H1 (cell line): ENCODE data around the gene MAP2K7. TPM values are rescaled to one million over a fixed set of nuclear protein-coding genes. Genes with fewer than 3 reads are reported as not detected.

Experiments
- CTCF ChIA-PET: fragments of 300-600 bp; sonication (Branson Sonifier 250); formaldehyde crosslinking; loops from one replicate; lab custom pipeline; 2021; ENCODE audit not compliant: partially characterized antibody; lab: Charles Lee
- POLR2A ChIA-PET: fragments of 300-600 bp; sonication (Branson Sonifier 250); formaldehyde crosslinking; loops from one replicate; lab custom pipeline; 2021; ENCODE audit warnings: inconsistent platforms; ENCODE audit not compliant: partially characterized antibody; lab: Charles Lee
- DNase-seq, 2 experiments: peaks; one replicate each; pipeline versions ENCODE4 v3.0.0 to v3.0.0-alpha.2; 2010 to 2022; ENCODE audit warnings: low spot score in 2 of 2, low read depth in 1 of 2, mixed read lengths in 1 of 2
- FAIRE-seq: peaks from 2 replicates; lab custom pipeline; 2011; peaks lifted over from hg19 to GRCh38; lab: Jason Lieb, UNC
- H2AFZ ChIP-seq: 2 replicates; pipeline ENCODE4 v1.8.1; 2012; ENCODE audit warnings: low read length, inconsistent platforms
- H2AK5ac ChIP-seq: 2 replicates; pipeline ENCODE4 v1.6.1; 2013; ENCODE audit warnings: low read depth, low read length
- H2BK120ac ChIP-seq: replicated peaks from 2 replicates; pipeline ENCODE3; 2013; ENCODE audit warnings: low read depth, low read length, inconsistent platforms
- H2BK12ac ChIP-seq: 2 replicates; pipeline ENCODE4 v1.6.1; 2013; ENCODE audit warnings: low read depth, low read length
- H2BK15ac ChIP-seq: 2 replicates; pipeline ENCODE4 v1.6.1; 2013; ENCODE audit warnings: low read length
- H2BK20ac ChIP-seq: 2 replicates; pipeline ENCODE4 v1.6.1; 2013; ENCODE audit warnings: low read length
- H2BK5ac ChIP-seq: 2 replicates; pipeline ENCODE4 v1.6.1; 2013; ENCODE audit warnings: low read depth, low read length
- H3K14ac ChIP-seq: 2 replicates; pipeline ENCODE4 v1.6.1; 2013; ENCODE audit warnings: inconsistent platforms; ENCODE audit not compliant: insufficient read length
- H3K18ac ChIP-seq: 2 replicates; pipeline ENCODE4 v1.6.1; 2013; ENCODE audit warnings: low read length; ENCODE audit errors: extremely low read depth
- H3K23ac ChIP-seq: 2 replicates; pipeline ENCODE4 v1.6.1; 2013; ENCODE audit warnings: inconsistent platforms; ENCODE audit not compliant: insufficient read length
- H3K23me2 ChIP-seq: 2 replicates; pipeline ENCODE4 v1.6.1; 2013; ENCODE audit warnings: low read depth, low read length
- H3K27ac ChIP-seq: 2 replicates; pipeline ENCODE4 v1.6.1; 2011; ENCODE audit warnings: low read depth, low read length, inconsistent platforms
- H3K27me3 ChIP-seq, 4 experiments: replicated peaks in 1 of 4; 1 replicate in 1 of 4; 2 replicates in 3 of 4; pipeline versions ENCODE4 v1.6.1 to v1.8.1; 2011 to 2013; ENCODE audit warnings: low read length in 3 of 4, mild to moderate bottlenecking in 3 of 4, inconsistent platforms in 2 of 4, mixed read lengths in 2 of 4, moderate library complexity in 1 of 4; ENCODE audit not compliant: control insufficient read depth in 3 of 4, insufficient read depth in 3 of 4; ENCODE audit errors: extremely low read depth in 1 of 4
- H3K36me3 ChIP-seq, 4 experiments: 2 replicates each; pipeline versions ENCODE4 v1.6.1 to v1.8.1; 2011 to 2013; ENCODE audit warnings: mild to moderate bottlenecking in 4 of 4, low read length in 3 of 4, moderate library complexity in 2 of 4, control low read depth in 1 of 4, inconsistent platforms in 1 of 4; ENCODE audit not compliant: insufficient read depth in 4 of 4, control insufficient read depth in 2 of 4
- H3K4ac ChIP-seq: replicated peaks from 2 replicates; pipeline ENCODE3; 2013; ENCODE audit warnings: low read length, low read depth, mixed read lengths, inconsistent platforms; ENCODE audit not compliant: insufficient read length
- H3K4me1 ChIP-seq, 4 experiments: replicated peaks in 1 of 4; 1 replicate in 1 of 4; 2 replicates in 3 of 4; pipeline versions ENCODE4 v1.6.1 to v1.8.1; 2011 to 2013; ENCODE audit warnings: low read length in 3 of 4, inconsistent platforms in 2 of 4, mixed read lengths in 1 of 4; ENCODE audit not compliant: insufficient read depth in 4 of 4, control insufficient read depth in 3 of 4
- H3K4me2 ChIP-seq, 2 experiments: 2 replicates each; pipeline versions ENCODE4 v1.6.1 to v1.8.1; 2011 to 2013; ENCODE audit warnings: low read depth in 2 of 2, low read length in 2 of 2, control low read depth in 1 of 2, inconsistent platforms in 1 of 2, mild to moderate bottlenecking in 1 of 2; ENCODE audit not compliant: insufficient read depth in 1 of 2
- H3K4me3 ChIP-seq, 4 experiments: fragments of 200-600, 300-600 bp in 1 of 4; sonication (generic), shearing (Covaris generic), sonication (Bioruptor Twin) in 1 of 4; 2 replicates each; pipeline versions ENCODE4 v1.5.1 to v1.8.1; 2011 to 2016; ENCODE audit warnings: low read length in 4 of 4, low read depth in 3 of 4, control low read depth in 2 of 4, inconsistent platforms in 2 of 4, mild to moderate bottlenecking in 2 of 4, mixed read lengths in 1 of 4, moderate library complexity in 1 of 4; ENCODE audit not compliant: insufficient read depth in 2 of 4; ENCODE audit errors: extremely low read depth in 1 of 4
- H3K56ac ChIP-seq: replicated peaks from 2 replicates; pipeline ENCODE3; 2013; ENCODE audit warnings: low read depth, mild to moderate bottlenecking, mixed read lengths, low read length, inconsistent platforms; ENCODE audit not compliant: insufficient read length
- H3K79me1 ChIP-seq: 2 replicates; pipeline ENCODE4 v1.6.1; 2013; ENCODE audit warnings: low read depth, low read length, control low read depth
- H3K79me2 ChIP-seq, 2 experiments: 2 replicates each; pipeline versions ENCODE4 v1.6.1 to v1.8.1; 2012 to 2013; ENCODE audit warnings: low read length in 2 of 2, mild to moderate bottlenecking in 2 of 2, inconsistent platforms in 1 of 2; ENCODE audit not compliant: insufficient read depth in 2 of 2, control insufficient read depth in 1 of 2
- H3K9ac ChIP-seq, 4 experiments: replicated peaks in 1 of 4; 1 replicate in 1 of 4; 2 replicates in 3 of 4; pipeline versions ENCODE4 v1.6.1 to v1.8.1; 2011 to 2013; ENCODE audit warnings: low read depth in 3 of 4, low read length in 3 of 4, control low read depth in 2 of 4, mild to moderate bottlenecking in 2 of 4, moderate library complexity in 2 of 4, inconsistent platforms in 1 of 4; ENCODE audit errors: extremely low read depth in 1 of 4
- H3K9me3 ChIP-seq, 2 experiments: 2 replicates each; pipeline versions ENCODE4 v1.6.1 to v1.8.1; 2012 to 2013; ENCODE audit warnings: mild to moderate bottlenecking in 2 of 2, moderate library complexity in 2 of 2, control low read depth in 1 of 2, inconsistent platforms in 1 of 2, low read depth in 1 of 2, low read length in 1 of 2, mixed read lengths in 1 of 2; ENCODE audit not compliant: insufficient read depth in 2 of 2
- H4K20me1 ChIP-seq, 2 experiments: replicated peaks in 1 of 2; 2 replicates each; pipeline versions ENCODE3 to v1.8.1; 2011 to 2013; ENCODE audit warnings: inconsistent platforms in 2 of 2, low read length in 2 of 2, mild to moderate bottlenecking in 1 of 2; ENCODE audit not compliant: insufficient read depth in 2 of 2, control insufficient read depth in 1 of 2
- H4K5ac ChIP-seq: 2 replicates; pipeline ENCODE4 v1.6.1; 2013; ENCODE audit warnings: low read length, low read depth, mixed read lengths, inconsistent platforms; ENCODE audit not compliant: insufficient read length
- H4K8ac ChIP-seq: 2 replicates; pipeline ENCODE4 v1.8.0; 2013; ENCODE audit warnings: mild to moderate bottlenecking, moderate library complexity, low read length, inconsistent platforms; ENCODE audit not compliant: insufficient read depth; ENCODE audit errors: extremely low read depth
- H4K91ac ChIP-seq: replicated peaks from 2 replicates; pipeline ENCODE3; 2013; ENCODE audit warnings: low read length, mixed read lengths, inconsistent platforms; ENCODE audit not compliant: insufficient read length
- CBX5 ChIP-seq: fragments of 300-800, 300-1000 bp; sonication (generic); IDR thresholded peaks from 2 replicates; pipeline ENCODE4 v1.7.1; 2016; ENCODE audit warnings: antibody characterized with exemption, low read length, low read depth
- CEBPB ChIP-seq: IDR thresholded peaks from 2 replicates; pipeline ENCODE4 v1.6.1; 2012; ENCODE audit warnings: low read depth, low read length
- KDM5A ChIP-seq: fragments of 200-600 bp; IDR thresholded peaks from 2 replicates; pipeline ENCODE4 v1.7.1; 2012; ENCODE audit warnings: mild to moderate bottlenecking, low read length, inconsistent platforms, mixed read lengths
- POLR2A ChIP-seq, 2 experiments: IDR thresholded peaks; 1 replicate in 1 of 2; 2 replicates in 1 of 2; pipeline ENCODE4 v1.6.1; 2011; ENCODE audit warnings: low read depth in 2 of 2, low read length in 2 of 2, mild to moderate bottlenecking in 2 of 2; ENCODE audit errors: control extremely low read depth in 1 of 2
- RXRA ChIP-seq: IDR thresholded peaks from 2 replicates; pipeline ENCODE4 v1.6.1; 2011; ENCODE audit warnings: low read depth, mild to moderate bottlenecking, low read length, moderate library complexity; ENCODE audit not compliant: insufficient read depth
- SUZ12 ChIP-seq: fragments of 200-600 bp; sonication (generic); IDR thresholded peaks from 2 replicates; pipeline ENCODE4 v1.6.1; 2012; ENCODE audit warnings: mild to moderate bottlenecking, inconsistent platforms, low read length, moderate library complexity, mixed read lengths
- TBP ChIP-seq: IDR thresholded peaks from 2 replicates; pipeline ENCODE4 v1.6.1; 2011; ENCODE audit warnings: low read depth, low read length, improper control_type of control experiment
- WGBS, 2 experiments: shearing (Covaris generic) in 1 of 2; methylation state at CpG; one replicate each; pipeline versions ENCODE4 v1.1.6 to v1.1.7; 2013 to 2015; ENCODE audit warnings: low lambda C conversion rate in 2 of 2, mixed read lengths in 2 of 2, inconsistent platforms in 1 of 2, low coverage in 1 of 2, missing lambda C conversion rate in 1 of 2; ENCODE audit not compliant: insufficient replicate concordance in 2 of 2, insufficient coverage in 1 of 2, insufficient read length in 1 of 2; ENCODE audit errors: extremely low coverage in 1 of 2, missing lambda C conversion rate in 1 of 2; 5-methylcytosine and 5-hydroxymethylcytosine counted together
- polyA plus RNA-seq, 7 experiments: library from polyadenylated mRNA; depleted of rRNA in 3 of 7; stranded (reverse) in 5 of 7; unstranded in 2 of 7; fragments of >200 nt in 5 of 7; fragments of 200-250 nt in 2 of 7; gene quantifications; 1 replicate in 5 of 7; 2 replicates in 1 of 7; 4 replicates in 1 of 7; pipeline versions ENCODE4 v1.2.1 to v1.2.3, GENCODE V29; 2011 to 2013; ENCODE audit warnings: missing spikeins in 2 of 7, mixed read lengths in 2 of 7
- total RNA-seq: library from RNA; stranded (reverse); fragmentation: NEBNext Ultra II Directional; extraction: Animal tissue kit (Norgen Biotek cat#: 25700); gene quantifications from 2 replicates; pipeline ENCODE4 v1.2.1, GENCODE V29; 2021
- TF ChIP-seq, protein P1 (sequence below), 3 experiments: IDR thresholded peaks; 1 replicate in 2 of 3; 2 replicates in 1 of 3; pipeline versions ENCODE4 v1.5.1 to v1.6.1; 2011; ENCODE audit warnings: low read length in 3 of 3, mild to moderate bottlenecking in 3 of 3, inconsistent platforms in 2 of 3, low read depth in 1 of 3, moderate library complexity in 1 of 3; ENCODE audit not compliant: insufficient read depth in 1 of 3; ENCODE audit errors: control extremely low read depth in 1 of 3
- TF ChIP-seq, protein P2 (sequence below): IDR thresholded peaks from 2 replicates; pipeline ENCODE4 v1.6.1; 2011; ENCODE audit warnings: low read depth, mild to moderate bottlenecking, low read length; ENCODE audit not compliant: insufficient read depth
- TF ChIP-seq, protein P3 (sequence below): IDR thresholded peaks from 2 replicates; pipeline ENCODE4 v1.6.1; 2012; ENCODE audit warnings: inconsistent platforms

Gene MAP2K7
- total and polyA plus RNA-seq, 2 of the 8 experiments (the other 6 are each of a cell fraction or from before 2014, with no cell fraction given): 8.9 to 38.3 TPM

DNA sequence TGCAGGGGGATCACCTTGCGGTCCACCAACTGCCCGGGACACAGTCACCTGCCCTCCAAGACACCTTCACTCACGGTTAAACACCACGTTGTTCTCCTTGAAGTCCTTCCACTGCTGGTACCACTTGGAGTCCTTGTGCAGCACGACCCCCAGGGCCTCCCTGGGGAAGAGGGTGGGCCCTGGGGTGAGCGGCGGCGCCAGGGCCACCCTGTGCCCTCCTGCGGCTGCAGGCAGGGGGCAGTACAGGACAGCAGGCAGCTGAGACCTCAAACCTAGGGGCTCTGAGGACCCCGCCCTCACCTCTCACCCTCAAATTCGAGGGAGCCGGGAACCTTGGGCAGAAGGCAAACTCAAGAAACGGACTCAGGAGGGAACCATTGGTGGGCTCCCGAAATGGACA is 29.7 kb downstream of the MAP2K7 start:
- H2BK20ac ChIP-seq: no peak overlapping the region
- no peak overlapping the region for H3K56ac ChIP-seq
- no peak overlapping the region for H3K4ac ChIP-seq
- no peak overlapping the region for H4K91ac ChIP-seq
- 88% methylated on average over 9 of the region's 14 CpGs; no CpG with 5 or more reads in 1 of the 2 experiments for WGBS, 2 experiments
- H3K9ac ChIP-seq: no peak overlapping the region
- no peak overlapping the region for H2BK5ac ChIP-seq
- no peak overlapping the region for H3K18ac ChIP-seq
- POLR2A ChIA-PET: interaction anchor here (10.4 kb wide), 1 partner anchor 8 kb away, joined by 205 read pairs; the partner anchor contains the start of gene TIMM44
- no peak overlapping the region for H3K27ac ChIP-seq
- H4K8ac ChIP-seq: no peak overlapping the region
- H4K20me1 ChIP-seq: peaks cover 6 to 10% of the 10 kb centered on the region in 2 experiments
- no peaks in the 10 kb centered on the region for H3K79me2 ChIP-seq
- DNase-seq (no peak), FAIRE-seq (no peak)
- no peak overlapping the region for H3K14ac ChIP-seq
- H3K9me3 ChIP-seq: no peaks in the 10 kb centered on the region
- H3K23ac ChIP-seq: no peak overlapping the region
- no peaks in the 10 kb centered on the region for H3K79me1 ChIP-seq
- CTCF ChIA-PET: interaction anchor here (0.6 to 2.0 kb wide), 7 partner anchors 8 to 338 kb away, joined by 3 to 5 read pairs (median 3); partner anchors contain the start of gene TIMM44
- no peaks in the 10 kb centered on the region for H3K23me2 ChIP-seq
- H4K5ac ChIP-seq: no peak overlapping the region
- H3K4me2 ChIP-seq: no peak overlapping the region
- no peak overlapping the region for H2AK5ac ChIP-seq
- no peaks in the 10 kb centered on the region for H3K27me3 ChIP-seq
- no peak overlapping the region for H2BK15ac ChIP-seq
- H3K36me3 ChIP-seq: peaks cover 26 to 78% (median 55%) of the 10 kb centered on the region in 4 experiments
- H2BK12ac ChIP-seq: no peak overlapping the region
- H2AFZ ChIP-seq: no peak overlapping the region
- no peak overlapping the region for H3K4me3 ChIP-seq
- no peak overlapping the region for H2BK120ac ChIP-seq
- H3K4me1 ChIP-seq: no peaks in the 10 kb centered on the region
- TF ChIP-seq, protein P1, sequence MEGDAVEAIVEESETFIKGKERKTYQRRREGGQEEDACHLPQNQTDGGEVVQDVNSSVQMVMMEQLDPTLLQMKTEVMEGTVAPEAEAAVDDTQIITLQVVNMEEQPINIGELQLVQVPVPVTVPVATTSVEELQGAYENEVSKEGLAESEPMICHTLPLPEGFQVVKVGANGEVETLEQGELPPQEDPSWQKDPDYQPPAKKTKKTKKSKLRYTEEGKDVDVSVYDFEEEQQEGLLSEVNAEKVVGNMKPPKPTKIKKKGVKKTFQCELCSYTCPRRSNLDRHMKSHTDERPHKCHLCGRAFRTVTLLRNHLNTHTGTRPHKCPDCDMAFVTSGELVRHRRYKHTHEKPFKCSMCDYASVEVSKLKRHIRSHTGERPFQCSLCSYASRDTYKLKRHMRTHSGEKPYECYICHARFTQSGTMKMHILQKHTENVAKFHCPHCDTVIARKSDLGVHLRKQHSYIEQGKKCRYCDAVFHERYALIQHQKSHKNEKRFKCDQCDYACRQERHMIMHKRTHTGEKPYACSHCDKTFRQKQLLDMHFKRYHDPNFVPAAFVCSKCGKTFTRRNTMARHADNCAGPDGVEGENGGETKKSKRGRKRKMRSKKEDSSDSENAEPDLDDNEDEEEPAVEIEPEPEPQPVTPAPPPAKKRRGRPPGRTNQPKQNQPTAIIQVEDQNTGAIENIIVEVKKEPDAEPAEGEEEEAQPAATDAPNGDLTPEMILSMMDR (IDR thresholded peaks at IDR 0.05; ENCODE audit: control extremely low read depth in 1 of 3, insufficient read depth in 1 of 3, low read depth in 1 of 3, low read length in 3 of 3): peak; percentile 42 to 69 (median 49)
- TF ChIP-seq, protein P2, sequence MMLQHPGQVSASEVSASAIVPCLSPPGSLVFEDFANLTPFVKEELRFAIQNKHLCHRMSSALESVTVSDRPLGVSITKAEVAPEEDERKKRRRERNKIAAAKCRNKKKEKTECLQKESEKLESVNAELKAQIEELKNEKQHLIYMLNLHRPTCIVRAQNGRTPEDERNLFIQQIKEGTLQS: no peak
- no peak for TF ChIP-seq SUZ12
- no peak for TF ChIP-seq TBP
- no peak for TF ChIP-seq RXRA
- TF ChIP-seq CBX5: no peak
- no peak for TF ChIP-seq KDM5A
- no peak for TF ChIP-seq CEBPB
- TF ChIP-seq POLR2A (IDR thresholded peaks at IDR 0.05; ENCODE audit: control extremely low read depth in 1 of 2, low read depth in 2 of 2, low read length in 2 of 2): no peak
- TF ChIP-seq, protein P3, sequence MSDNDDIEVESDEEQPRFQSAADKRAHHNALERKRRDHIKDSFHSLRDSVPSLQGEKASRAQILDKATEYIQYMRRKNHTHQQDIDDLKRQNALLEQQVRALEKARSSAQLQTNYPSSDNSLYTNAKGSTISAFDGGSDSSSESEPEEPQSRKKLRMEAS: no peak
